ENCODE measurements around the gene SNCAIP. TPM values are rescaled to one million over a fixed set of nuclear protein-coding genes. Genes with fewer than 3 reads are reported as not detected.
A peak's percentile ranks its signal among the peaks of the same experiment; 100 is the strongest.

SNCAIP gene
- total RNA-seq, 1 experiment from 2014 or later: 3.0 TPM

DNA sequence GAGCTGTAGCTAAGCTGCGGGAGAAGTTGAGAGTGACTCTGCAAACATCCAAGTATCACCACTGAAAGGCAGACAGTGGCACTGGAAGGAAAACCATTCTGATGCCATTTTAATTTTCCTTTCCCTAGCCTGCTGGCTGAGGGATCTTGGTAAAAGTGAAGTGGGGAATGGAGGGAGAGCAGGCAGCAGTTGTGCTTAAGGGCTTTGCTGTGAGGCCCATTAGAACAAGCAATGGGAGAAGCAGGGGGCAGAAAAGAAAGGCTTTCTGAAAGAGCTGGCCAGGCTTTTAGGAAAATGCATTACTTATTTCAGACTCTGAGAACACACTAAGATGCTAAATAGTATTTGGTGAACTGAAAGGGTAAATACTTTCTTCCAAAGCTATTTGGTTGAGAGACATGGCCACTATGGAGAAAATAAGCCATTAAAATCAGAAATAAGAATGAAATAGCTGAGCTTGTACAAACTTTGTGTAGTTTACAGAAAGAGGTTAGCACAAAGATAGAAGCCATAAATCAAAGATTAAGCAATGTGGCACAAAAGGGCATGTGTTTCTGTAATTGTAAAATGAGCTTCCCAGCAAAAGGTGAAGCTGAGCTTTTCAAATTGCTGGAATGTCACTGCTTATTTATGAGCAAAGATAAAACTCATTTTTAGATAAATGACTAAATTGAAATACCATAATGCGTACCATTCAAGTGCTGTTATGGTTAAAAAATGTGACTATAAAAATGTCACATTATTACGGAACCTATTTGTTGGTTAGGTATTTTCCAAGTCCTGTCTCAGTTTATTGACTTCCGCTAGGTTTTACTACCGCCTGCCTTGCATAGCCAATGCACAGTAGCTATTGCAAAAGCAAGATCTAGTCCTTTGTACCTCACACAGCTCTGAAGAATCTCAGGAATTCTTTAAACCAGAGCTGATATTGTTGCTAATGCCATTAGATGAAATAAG lies 20.8 kb downstream of the SNCAIP start:
- Histone ChIP-seq H2BK20ac (ENCODE audit: low read depth, low read length, poor library complexity, severe bottlenecking) (no peak overlapping the region), H3T11ph (ENCODE audit: low read length) (no peak overlapping the region), H3K14ac (ENCODE audit: insufficient read depth, low read length) (peak overlapping the region; percentile 77), H4K5ac (ENCODE audit: insufficient read length, low read depth, low read length) (no peak overlapping the region), H2BK5ac (ENCODE audit: insufficient read length, low read length) (no peak overlapping the region), H3K23me2 (ENCODE audit: insufficient read length, low read depth, low read length, poor library complexity, severe bottlenecking) (no peaks in the 10 kb centered on the region), H2AK5ac (ENCODE audit: insufficient read length, low read length) (no peak overlapping the region), H3K9ac (ENCODE audit: extremely low read depth, insufficient read length, low read length) (peak overlapping the region; percentile 37), H3K18ac (ENCODE audit: insufficient read length, low read depth, low read length) (peak overlapping the region; percentile 54), H3K4ac (ENCODE audit: low read depth, low read length) (no peak overlapping the region), H3K23ac (ENCODE audit: insufficient read length, low read depth, low read length) (no peak overlapping the region), H4K20me1 (ENCODE audit: control insufficient read depth, insufficient read depth, insufficient read length) (no peaks in the 10 kb centered on the region), H2BK15ac (ENCODE audit: low read depth, low read length) (no peak overlapping the region), H3K9me3 (ENCODE audit: control insufficient read depth, low read depth, low read length) (no peaks in the 10 kb centered on the region), H3K4me2 (ENCODE audit: insufficient read depth, insufficient read length, low read length) (no peak overlapping the region), H2BK120ac (ENCODE audit: low read depth, low read length, poor library complexity, severe bottlenecking) (no peak overlapping the region), H3K27ac (ENCODE audit: insufficient read length, low read depth, low read length) (no peak overlapping the region), H3K4me1 (ENCODE audit: insufficient read depth, low read length) (peaks cover 1% of the 10 kb centered on the region; the same call in 1 of the 2 replicates), H4K8ac (replicated peaks; ENCODE audit: insufficient read length, low read depth, low read length) (no peak overlapping the region), H3K56ac (ENCODE audit: insufficient read length, low read depth, low read length) (no peak overlapping the region), H3K27me3 (ENCODE audit: insufficient read depth, low read length) (no peaks in the 10 kb centered on the region), H2AFZ (ENCODE audit: low read length) (no peak overlapping the region), H2BK12ac (ENCODE audit: insufficient read length, low read depth, low read length) (no peak overlapping the region), H3K79me1 (ENCODE audit: insufficient read depth, low read depth, low read length, poor library complexity, severe bottlenecking) (no peaks in the 10 kb centered on the region), H4K91ac (ENCODE audit: insufficient read length, low read depth, low read length) (no peak overlapping the region), H3K79me2 (ENCODE audit: insufficient read depth, low read length) (no peaks in the 10 kb centered on the region)
- Mint-ChIP-seq H3K4me3 (no peak overlapping the region), H3K27ac (peak overlapping the region in 2 of 3 experiments; percentile 65 to 82; a peak in 4 of 7 replicates), H3K9me3 (no peaks in the 10 kb centered on the region), H3K27me3 (ENCODE audit: low read depth) (no peaks in the 10 kb centered on the region), H3K36me3 (ENCODE audit: insufficient read depth in 1 of 3, low read depth in 3 of 3) (no peaks in the 10 kb centered on the region; a peak in 1 of 7 replicates), H3K4me1 (peaks cover 16 to 17% of the 10 kb centered on the region in 2 experiments)
- DNase-seq: no peak
- WGBS (ENCODE audit: extremely low coverage, insufficient read length, low lambda C conversion rate): no CpG with 5 or more reads among the region's 5 CpGs
- TF ChIP-seq, protein P1, sequence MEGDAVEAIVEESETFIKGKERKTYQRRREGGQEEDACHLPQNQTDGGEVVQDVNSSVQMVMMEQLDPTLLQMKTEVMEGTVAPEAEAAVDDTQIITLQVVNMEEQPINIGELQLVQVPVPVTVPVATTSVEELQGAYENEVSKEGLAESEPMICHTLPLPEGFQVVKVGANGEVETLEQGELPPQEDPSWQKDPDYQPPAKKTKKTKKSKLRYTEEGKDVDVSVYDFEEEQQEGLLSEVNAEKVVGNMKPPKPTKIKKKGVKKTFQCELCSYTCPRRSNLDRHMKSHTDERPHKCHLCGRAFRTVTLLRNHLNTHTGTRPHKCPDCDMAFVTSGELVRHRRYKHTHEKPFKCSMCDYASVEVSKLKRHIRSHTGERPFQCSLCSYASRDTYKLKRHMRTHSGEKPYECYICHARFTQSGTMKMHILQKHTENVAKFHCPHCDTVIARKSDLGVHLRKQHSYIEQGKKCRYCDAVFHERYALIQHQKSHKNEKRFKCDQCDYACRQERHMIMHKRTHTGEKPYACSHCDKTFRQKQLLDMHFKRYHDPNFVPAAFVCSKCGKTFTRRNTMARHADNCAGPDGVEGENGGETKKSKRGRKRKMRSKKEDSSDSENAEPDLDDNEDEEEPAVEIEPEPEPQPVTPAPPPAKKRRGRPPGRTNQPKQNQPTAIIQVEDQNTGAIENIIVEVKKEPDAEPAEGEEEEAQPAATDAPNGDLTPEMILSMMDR (conservative IDR thresholded peaks at IDR 0.05): no peak
